Brain microvascular endothelial cell (primary cell): ENCODE measurements around the gene SCN2A.
"Not testable (repeated sequence)": the region's sequence is repeated elsewhere in the genome, so short reads cannot be mapped to it uniquely, and the experiment has no call there.

Source experiments
- DNase-seq: peaks from one replicate; pipeline ENCODE4 v3.0.0-alpha.2; 2020
- H3K27ac ChIP-seq: fragments of 250-450 bp; sonication (Bioruptor Pico); 2 replicates; pipeline ENCODE4 v1.5.1; 2020; ENCODE audit warnings: mild to moderate bottlenecking, moderate library complexity
- H3K27me3 ChIP-seq: fragments of 250-450 bp; sonication (Bioruptor Pico); replicated peaks from 2 replicates; pipeline ENCODE4 v1.5.1; 2020; ENCODE audit warnings: mild to moderate bottlenecking
- H3K36me3 ChIP-seq: fragments of 250-450 bp; sonication (Bioruptor Pico); replicated peaks from 2 replicates; pipeline ENCODE4 v1.5.1; 2020; ENCODE audit warnings: mild to moderate bottlenecking
- H3K4me3 ChIP-seq: 2 replicates; pipeline ENCODE4 v1.5.1; 2011; ENCODE audit warnings: low read depth, mild to moderate bottlenecking, control low read depth, low read length, moderate library complexity
- CTCF ChIP-seq: IDR thresholded peaks from 2 replicates; pipeline ENCODE4 v1.5.1; 2011; ENCODE audit warnings: low read depth, mild to moderate bottlenecking, moderate library complexity, low read length, control low read depth, inconsistent platforms; ENCODE audit errors: missing control alignments
- in situ Hi-C: cut with HindIII; loops from 2 replicates; pipeline ENCODE4 v1.10.0; 2017; ENCODE audit warnings: low sequenced_read_pairs, low pct_ligation_motif_present

SCN2A gene

DNA sequence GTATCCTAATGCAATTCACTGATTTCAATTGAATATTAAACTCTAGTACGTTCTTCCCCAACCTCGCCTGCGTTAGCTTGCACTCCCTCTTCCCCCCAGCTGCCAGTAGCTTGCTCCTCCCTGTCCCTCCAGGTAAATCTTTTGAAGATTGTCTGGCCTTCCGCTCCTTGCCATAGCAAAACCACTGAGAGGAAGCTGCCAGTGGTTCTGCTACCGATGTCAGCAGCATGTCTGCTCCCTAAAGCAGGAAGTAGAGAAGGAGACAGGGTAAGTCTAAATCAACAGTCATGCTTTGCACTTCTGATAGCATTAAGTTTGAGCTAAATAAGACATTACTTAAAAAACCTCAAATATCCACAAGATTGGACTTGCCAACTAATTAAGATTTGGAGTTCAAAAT is 89.1 kb downstream of the SCN2A start:
- DNase-seq: no peak
- TF ChIP-seq CTCF: no peak
- Histone ChIP-seq H3K27me3 (no peaks in the 10 kb centered on the region), H3K27ac (no peak overlapping the region), H3K36me3 (no peaks in the 10 kb centered on the region), H3K4me3 (no peak overlapping the region)
- in situ Hi-C loops: no loop called here

GRCh38 chr2:165344276-165344675 is 105.1 kb downstream of the SCN2A start:
- H3K4me3 ChIP-seq, H3K27me3 ChIP-seq, DNase-seq, H3K27ac ChIP-seq, H3K36me3 ChIP-seq, in situ Hi-C loops: not testable (repeated sequence)

DNA sequence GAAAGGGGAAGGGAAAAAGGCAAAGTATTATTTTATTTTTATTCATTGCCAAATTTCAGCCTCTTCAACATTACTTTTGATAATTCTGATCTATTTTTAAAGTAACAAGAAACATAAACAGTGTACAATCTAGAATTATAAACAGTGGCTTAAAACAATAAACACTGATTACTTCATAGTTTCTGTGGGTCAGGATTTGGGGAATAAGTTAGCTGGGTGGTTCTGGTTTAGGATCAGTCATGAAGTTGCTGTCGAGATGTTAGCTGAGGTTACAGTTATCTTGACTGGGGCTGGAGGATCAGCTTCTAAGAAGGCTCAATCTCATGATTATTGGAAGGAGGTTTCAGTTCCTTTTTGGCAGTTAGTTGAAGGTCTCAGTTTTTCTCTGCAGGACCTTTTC is 109.2 kb downstream of the SCN2A start:
- no peaks in the 10 kb centered on the region for H3K36me3 ChIP-seq
- no peak for TF ChIP-seq CTCF
- in situ Hi-C loops: no loop called here
- H3K27ac ChIP-seq: no peak overlapping the region
- DNase-seq: no peak
- H3K27me3 ChIP-seq: no peaks in the 10 kb centered on the region
- no peak overlapping the region for H3K4me3 ChIP-seq

GRCh38 chr2:165349181-165349580 is 110.0 kb downstream of the SCN2A start:
- Histone ChIP-seq H3K4me3 (no peak overlapping the region), H3K27me3 (no peaks in the 10 kb centered on the region), H3K36me3 (no peaks in the 10 kb centered on the region), H3K27ac (no peak overlapping the region)
- no peak for TF ChIP-seq CTCF
- no peak for DNase-seq
- in situ Hi-C loops: no loop called here

- Histone ChIP-seq H3K27me3 (no peaks in the 10 kb centered on the region), H3K36me3 (no peaks in the 10 kb centered on the region), H3K4me3 (no peak overlapping the region), H3K27ac (no peak overlapping the region)
- TF ChIP-seq CTCF: no peak
- in situ Hi-C loops: no loop called here
- DNase-seq: peak; percentile 71
Observed at GRCh38 chr2:165357758-165358157, 118.5 kb downstream of the SCN2A start.

DNA sequence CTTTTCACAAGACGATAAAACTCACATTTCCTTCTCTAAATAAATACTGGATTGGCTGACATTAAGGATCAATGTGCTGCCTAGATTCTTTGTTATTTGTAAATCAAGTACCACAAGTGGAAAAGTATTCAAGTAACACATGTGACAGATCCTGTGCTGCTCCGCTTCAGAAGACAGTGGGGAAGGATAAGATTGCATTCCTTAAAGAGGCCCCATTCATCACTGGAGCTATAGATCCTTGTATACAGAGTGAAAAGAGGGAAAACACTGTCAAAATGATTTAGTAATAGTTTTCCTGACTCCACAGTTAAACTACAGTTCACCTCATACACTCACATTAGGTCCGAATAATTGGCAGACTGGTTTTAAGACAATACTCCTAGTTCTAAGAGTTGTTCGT is 122.3 kb downstream of the SCN2A start:
- in situ Hi-C loops: no loop called here
- Histone ChIP-seq H3K27me3 (no peaks in the 10 kb centered on the region), H3K27ac (no peak overlapping the region), H3K36me3 (no peaks in the 10 kb centered on the region), H3K4me3 (no peak overlapping the region)
- TF ChIP-seq CTCF: no peak
- DNase-seq: no peak
